Hematopoietic multipotent progenitor cell treated with erythropoietin and hydrocortisone succinate and interleukin-3 and kit ligand, for 8 days (in vitro differentiated cells): ENCODE results near the gene KRTAP12-4.
"Not testable (repeated sequence)": the region's sequence is repeated elsewhere in the genome, so short reads cannot be mapped to it uniquely, and the experiment has no call there.

Experiments used
- DNase-seq: peaks from one replicate; pipeline ENCODE4 v3.0.0-alpha.2; 2015

Gene KRTAP12-4, protein sequence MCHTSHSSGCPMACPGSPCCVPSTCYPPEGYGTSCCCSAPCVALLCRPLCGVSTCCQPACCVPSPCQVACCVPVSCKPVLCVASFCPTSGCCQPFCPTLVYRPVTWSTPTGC

DNA sequence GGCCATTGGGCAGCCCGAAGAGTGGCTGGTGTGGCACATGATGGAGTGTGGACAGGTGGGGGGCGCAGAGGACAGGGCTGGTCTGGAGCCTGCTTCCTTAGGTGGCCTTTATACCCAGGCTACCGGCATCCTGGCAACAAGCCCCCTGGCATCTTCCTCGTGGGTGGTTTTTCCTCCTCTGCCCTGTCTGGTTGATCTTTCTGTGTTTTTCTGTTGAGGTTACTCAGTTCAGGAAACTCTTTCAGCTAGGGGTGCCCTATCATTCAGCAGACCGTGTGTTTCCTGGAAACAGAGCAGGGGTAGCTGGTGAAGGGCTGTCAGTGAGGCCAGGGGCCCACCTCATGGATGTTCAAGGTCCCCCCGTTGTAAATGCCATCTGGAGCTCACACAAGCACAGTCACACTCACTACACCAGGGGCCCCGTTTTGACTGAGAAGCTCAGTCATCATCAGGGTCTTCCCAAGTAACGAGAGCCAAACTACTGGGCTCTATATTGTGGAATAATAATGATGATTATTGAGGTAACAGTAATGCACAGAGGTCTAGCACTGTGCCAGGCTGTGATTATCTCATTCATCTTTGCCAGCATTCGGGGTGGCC, at the start of gene KRTAP12-4:
TSS of gene KRTAP12-4 (minus strand) at position 84 of the 600 bp plus-strand sequence. CDS start at position 39, 45 bp downstream.
- DNase-seq: no peak

DNA sequence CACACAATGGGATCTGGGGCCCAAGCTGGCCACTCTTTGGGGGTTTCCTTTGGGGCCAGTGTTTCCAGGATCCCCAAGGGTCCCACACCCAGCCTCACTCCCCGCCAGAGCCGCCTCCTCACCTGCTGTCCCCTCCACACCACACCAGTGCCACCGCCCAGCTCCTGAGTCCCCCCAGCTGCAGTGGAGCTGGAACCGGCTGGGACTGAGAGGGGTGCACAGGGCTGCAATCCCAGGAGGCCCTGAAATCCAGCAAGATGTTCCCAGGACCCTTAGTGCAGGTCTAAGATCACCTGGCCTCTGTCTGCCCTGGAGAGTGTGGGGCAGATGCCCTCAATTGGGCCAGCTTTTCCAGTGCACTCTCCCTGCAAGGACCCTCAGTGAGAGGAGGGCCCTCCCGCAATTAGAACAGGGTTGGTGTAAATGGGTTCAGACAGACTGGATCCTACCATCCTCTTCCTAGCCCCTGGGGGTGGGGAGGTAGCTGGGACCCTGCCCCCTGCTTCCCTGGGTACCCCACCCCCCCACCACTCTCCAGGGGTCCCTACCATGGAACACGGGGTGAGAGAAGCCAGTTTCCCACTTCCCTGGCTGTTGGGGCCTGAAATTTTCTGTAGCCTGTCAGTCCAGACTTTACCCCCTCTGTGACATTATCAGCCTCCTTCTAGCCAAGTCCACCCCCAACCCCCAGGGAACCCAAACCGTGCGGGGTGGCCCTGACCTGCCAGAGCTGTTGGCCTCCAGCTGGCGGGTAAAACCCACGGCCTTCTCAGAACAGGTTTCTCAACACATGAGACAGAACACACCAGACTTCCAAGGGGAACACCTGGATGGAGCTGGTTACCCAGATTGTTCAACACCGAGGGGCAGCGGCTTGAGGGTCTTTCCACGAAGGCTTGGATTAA, 49.5 kb upstream of the KRTAP12-4 start:
- DNase-seq: no peak

DNA sequence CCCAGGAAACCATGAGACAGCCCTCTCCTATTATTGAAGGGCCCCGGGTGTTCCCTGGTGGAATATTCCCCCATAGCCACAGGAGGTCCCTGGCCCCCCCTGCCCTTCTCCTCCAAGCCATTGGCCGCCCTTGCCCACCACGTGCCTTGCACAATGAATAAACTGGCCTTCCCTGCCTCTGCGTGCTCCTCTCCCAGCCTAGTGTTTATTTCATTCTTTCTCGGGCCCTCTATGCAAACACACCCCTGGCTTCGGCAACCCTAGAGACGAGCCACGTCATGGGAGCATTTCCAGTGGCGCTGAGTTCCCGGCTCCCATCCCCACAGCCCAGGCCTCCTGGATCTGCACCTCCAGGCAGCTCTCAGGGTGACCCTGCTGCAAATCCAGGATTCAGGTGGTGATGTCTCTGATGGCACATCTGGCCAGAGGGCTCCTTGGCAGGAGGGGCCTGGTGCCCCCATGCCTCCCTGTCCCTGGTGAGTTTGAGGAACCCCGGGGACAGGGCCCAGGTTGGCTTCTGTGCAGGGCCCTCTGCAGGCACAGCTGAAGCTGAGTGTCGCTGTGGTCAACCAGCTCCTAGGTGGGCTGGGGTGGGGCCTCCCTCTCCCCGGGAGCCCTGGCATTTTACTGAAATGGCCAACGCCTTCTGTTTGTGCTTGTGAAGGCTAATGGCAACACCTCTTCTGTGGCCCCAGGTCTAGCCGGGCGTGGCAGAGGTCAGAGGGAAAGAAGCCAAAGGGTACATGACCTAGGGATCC, 48.7 kb upstream of the KRTAP12-4 start:
- DNase-seq: no peak

DNA sequence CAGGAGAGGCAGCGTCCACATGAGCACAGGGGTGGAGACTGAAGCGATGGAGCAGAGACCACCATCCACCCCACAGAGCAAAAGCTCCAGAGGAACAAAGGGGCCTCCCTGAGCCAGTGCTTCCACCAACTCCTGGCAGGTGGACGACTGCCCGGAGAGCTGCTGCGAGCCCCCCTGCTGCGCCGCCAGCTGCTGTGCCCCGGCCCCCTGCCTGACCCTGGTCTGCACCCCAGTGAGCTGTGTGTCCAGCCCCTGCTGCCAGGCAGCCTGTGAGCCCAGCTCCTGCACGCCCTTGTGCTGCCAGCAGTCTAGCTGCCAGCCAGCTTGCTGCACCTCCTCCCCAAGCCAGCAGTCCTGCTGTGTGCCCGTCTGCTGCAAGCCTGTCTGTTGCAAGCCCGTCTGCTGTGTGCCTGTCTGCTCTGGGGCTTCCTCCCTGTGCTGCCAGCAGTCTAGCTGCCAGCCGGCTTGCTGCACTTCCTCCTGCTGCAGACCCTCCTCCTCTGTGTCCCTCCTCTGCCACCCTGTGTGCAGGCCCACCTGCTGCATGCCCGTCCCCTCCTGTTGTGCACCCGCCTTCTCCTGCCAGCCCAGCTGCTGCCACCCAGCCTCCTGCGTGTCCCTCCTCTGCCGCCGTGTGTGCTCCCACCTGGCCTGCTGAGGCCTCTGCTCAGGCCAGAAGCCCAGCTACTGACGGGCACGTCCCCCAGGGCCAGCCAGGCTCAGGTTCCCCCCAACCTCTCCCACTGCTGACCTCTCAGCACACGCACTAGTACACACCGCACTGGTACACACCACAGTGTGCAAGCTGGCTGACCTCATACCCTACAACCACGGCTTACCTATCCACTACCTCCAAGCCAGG, 47.9 kb upstream of the KRTAP12-4 start:
- DNase-seq: no peak

DNA sequence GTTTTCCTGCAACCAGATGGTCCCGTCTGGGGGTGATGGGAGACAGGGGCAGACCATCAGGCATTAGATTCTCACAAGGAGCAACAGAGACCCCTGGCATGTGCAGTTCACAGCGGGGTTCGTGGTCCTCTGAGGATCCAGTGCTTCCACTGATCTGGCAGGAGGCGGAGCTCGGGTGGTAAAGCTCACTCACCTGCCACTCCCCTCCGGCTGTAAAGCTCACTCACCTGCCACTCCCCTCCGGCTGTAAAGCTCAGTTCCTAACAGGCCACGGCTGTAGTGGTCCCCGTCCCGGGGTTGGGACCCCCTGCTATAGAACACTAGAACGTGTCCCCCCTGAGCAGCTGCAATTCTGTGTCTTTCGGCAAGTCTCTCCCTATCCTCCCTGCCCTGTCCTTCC, 47.1 kb upstream of the KRTAP12-4 start:
- DNase-seq: no peak

DNA sequence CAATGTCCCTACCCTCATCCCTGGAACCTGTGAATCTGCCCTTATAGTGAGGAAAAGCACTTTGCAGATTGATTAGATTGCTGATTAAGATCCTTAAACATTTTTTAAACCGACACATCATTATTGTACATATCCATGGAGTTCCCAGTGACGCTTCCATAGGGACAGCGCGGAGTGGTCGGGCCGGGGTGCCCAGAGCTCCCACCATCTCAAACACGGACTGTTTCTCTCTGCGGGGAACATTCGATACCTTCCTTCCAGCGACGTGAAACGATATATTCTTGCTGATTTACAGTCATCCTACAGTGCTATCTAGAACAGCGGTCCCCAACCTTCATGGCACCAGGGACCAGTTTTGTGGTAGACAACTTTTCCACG, 46.6 kb upstream of the KRTAP12-4 start:
- DNase-seq: no peak

DNA sequence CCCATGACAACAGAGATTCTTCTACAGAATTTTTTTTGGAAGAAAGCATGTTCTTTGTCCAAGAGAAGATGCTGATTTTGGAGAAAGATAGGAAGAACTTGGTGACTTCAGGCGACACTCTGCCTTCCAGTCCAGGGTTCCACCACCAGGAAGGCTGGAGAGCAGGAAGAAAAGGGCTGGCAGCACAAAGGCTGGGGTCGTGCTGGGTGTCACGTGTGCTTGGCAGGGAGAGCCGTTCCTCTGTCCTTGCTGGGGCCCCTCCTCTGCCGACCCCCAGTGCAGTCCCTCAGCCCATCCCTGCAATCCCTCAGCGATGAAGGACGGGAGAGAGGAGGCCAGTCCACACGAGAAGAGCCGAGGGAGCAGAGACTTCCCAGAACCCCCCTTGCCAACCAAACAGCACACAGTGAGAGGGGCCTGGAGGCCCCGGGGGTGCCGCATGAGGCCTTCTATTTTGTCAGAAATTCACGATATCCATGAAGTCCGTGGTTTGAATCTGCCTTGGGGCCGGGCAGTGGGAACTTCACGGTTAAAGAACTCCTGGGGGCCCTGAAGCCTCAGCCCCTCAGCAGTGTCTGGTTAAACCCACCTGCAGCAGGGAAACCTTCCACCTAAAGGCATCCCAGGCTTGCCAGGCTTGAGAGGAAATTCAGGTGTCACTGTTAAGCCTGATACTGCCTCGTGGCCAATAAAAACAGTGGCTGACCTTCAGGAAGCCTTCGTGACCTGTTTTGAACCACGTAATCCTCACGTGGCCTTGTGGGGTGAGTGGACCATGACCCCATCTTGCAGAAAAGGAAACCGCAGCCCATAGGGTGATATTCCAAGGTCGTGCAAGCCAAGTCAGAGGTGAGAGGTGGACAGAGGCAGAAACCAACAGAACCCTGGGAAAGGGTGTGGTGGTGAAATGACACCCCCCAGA, 45.9 kb upstream of the KRTAP12-4 start:
- no peak for DNase-seq

DNA sequence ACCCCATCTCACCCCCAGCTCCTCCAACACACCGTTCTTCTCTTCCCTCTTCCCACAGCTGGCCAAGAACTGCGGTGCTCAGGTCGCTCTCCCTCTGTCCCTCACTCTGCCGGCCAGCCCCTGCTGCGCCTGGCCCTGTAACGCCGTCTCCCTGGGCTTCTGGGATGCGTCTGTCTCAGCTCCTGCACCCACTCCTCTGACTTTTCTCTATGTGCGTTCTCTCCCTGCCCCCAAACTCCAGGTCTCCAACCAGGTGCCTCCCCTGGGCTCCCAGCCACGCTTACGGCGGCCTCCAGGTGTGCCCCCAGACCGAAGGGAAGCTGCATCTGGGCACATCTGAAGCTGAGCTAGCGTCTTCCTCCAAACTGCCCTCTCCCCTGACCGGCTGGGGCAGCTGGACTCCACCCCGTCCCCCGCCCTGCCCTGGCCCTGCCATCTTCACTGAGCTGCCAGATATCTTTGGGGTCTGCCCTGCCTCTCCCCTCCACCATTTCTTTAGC, 45.1 kb upstream of the KRTAP12-4 start:
- no peak for DNase-seq

DNA sequence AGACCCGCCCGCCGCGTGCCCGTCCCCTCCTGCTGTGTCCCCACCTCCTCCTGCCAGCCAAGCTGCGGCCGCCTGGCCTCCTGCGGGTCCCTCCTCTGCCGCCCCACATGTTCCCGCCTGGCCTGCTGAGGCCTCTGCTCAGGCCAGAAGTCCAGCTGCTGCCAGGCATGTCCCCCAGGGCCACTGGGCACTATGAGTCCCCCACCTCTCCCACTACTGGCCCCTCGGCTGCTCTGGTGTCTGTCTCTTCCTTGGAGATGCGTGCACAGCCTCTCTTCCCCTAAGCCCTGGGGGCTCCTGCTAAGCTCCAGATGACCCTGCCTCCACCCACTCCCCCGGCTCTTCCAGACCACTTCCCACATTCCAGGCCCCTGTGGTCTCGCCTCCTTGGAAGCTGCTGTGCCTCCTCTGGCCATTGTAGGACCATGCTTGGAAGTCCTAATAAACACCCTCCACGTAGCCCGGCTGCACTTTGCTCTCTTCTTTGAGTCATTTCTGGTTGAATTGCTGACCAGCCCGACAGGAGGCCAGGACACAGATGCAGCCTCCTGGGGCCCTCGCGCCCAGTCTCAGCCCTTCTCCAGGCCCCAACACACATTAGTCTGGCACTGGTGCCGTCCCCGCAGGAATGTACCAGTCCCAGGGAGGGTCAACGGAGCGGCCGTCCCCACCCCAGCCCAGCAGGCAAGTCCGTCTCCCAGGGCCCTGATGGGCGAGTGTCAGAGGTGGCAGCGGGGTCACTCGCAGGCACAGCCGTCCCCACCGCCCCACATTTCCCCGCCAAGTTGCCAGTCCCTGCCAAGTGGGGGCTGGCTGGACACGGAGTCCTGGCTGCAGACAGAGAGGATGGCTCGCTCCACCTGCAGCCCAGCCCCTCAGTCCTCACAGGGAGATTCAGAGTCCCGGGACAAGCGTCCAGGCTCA, 43.6 kb upstream of the KRTAP12-4 start:
- no peak for DNase-seq

DNA sequence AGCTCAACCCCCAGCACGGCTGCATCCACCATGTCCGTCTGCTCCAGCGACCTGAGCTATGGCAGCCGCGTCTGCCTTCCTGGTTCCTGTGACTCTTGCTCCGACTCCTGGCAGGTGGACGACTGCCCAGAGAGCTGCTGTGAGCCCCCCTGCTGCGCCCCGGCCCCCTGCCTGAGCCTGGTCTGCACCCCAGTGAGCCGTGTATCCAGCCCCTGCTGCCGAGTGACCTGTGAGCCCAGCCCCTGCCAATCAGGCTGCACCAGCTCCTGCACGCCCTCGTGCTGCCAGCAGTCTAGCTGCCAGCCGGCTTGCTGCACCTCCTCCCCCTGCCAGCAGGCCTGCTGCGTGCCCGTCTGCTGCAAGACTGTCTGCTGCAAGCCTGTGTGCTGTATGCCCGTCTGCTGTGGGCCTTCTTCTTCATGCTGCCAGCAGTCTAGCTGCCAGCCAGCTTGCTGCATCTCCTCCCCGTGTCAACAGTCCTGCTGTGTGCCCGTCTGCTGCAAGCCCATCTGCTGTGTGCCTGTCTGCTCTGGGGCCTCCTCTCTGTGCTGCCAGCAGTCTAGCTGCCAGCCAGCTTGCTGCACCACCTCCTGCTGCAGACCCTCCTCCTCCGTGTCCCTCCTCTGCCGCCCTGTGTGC, 42.8 kb upstream of the KRTAP12-4 start, which contains the start of gene KRTAP10-12:
TSS of gene KRTAP10-12 (plus strand) at position 1 of the 639 bp plus-strand sequence. CDS start at position 31, 30 bp downstream.
- DNase-seq: not testable (repeated sequence)

DNA sequence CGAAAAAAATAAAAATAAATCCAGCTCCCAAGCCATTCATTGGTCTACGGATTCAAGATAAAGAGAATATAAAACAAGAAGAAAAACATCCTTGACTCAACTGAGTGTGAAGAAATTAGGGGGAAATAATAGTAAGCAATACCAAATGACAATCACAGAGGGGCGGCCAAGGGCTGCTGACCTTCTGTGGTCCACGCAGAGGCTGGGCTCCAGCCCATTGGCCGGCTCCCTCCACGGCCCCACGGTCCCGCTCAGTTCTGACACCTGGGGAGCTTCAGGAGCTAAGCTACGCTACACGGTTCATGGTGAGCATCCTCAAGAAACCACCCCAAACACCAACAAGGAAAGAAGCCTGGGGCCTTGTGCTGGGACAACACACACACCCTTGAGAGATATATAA, 42.1 kb upstream of the KRTAP12-4 start:
- DNase-seq: no peak

DNA sequence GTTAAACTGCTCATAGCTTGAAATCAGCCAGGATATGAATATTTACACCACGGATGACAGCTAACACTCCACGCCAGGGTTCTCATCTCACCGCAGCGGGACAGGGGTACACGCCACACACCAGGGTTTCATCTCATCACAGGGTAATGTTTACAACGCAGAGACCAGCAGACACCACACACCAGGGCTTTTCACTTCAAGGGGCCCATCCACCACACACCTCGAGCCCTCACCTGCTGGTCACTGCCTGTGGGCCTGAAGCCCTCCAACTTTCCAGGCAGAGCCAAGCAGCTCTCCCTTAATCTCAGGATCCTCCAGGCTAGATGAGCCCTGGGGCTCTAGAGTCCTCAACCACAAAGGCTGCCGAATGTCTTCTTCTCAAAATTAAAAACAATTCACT, 41.2 kb upstream of the KRTAP12-4 start:
- DNase-seq: no peak

DNA sequence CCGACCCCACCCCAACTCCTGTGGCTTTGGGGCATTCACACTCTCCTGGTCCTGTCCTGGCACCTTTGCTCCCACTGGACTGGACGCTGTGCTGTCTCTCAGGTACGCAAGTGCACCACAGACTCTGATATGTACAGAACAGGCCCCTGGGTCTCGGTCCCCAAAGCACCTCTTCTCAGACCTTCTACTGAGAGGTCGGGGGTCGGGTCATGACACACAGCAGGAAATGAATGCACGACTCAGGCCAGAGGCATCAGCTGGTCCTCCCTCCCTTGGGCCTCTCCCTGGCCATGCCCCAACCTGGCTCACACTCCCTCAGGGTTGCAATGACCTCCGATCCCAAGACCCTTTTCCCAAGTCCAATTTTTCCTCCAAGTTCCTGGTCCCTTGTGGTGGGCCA, 40.7 kb upstream of the KRTAP12-4 start:
- no peak for DNase-seq

DNA sequence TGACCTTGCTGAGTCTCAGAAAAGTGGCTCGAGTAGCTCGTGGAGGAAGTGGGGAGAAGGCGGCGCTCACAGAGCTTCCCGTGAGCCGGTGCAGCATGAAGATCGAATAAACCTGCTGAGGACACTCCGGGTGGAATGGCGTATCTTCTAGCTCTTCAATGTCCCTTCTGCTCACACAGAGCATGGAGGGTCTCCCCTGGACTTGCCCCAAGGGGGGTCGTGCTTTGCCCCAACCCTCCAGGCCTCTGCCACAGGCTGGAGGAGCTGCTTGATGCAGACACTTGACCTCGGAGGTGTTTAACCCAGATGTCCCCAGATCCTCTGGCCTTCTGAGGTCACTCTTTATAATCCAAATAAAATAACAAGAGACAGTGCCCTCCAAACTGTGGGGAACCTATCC, 40.3 kb upstream of the KRTAP12-4 start:
- no peak for DNase-seq

DNA sequence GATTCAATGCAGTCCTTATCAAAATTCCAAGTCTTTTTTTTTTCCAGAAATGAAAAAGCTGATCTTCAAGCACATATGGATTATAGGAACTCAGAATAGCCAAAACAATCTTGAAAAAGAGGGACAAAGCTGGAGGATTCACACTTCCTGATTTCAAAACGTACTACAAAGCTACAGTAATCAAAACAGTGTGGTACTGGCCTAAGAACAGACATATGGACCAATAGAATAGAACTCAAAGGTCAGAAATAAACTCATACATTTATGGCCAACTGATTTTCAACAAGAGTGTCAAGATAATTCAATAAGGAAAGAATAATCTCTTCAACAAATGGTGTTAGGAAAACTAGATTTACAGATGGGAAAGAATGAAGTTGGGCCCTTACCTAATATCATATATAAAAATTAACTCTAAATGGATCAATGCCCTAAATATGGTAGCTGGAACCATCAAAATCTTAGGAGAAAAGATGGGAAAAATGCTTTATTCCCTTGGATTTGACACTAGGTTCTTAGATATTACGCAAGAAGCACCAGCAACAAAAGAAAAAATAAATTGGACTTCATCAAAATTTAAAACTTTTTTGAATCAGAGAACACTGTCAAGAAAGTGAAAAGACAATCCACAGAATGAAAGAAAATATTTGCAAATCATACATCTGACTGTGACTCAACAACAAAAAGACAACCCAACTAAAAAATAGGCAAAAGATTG, 38.5 kb upstream of the KRTAP12-4 start:
- no peak for DNase-seq

DNA sequence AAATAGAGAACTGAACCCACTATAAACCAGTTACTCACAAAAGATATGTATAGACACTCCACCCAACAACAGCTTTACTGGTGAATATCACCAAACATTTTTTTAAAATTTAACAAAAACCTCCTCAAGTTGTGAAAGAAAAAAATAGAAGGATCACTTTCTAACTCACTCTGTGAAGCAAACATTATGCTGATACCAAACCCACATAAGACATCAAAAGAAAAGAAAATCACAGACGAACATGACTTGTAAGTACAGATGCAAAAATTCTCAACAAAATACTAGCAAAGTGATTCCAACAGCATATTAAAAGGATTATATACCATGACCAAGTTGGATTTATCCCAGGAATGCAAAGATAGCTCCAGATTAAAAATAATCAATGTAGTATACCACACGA, 37.2 kb upstream of the KRTAP12-4 start:
- no peak for DNase-seq

DNA sequence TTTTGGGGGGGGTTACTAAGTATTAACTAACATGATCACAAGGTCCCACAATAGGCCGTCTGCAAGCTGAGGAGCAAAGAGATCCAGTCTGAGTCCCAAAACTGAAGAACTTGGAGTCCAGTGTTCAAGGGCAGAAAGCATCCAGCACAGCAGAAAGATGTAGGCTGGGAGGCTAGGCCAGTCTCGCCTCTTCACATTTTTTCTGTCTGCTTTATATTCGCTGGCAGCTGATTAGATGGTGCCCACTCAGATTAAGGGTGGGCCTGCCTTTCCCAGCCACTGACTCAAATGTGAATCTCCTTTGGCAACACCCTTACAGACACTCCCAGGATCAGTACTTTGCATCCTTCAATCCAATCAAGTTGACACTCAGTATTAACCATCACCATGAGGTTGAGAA, 35.3 kb upstream of the KRTAP12-4 start:
- not testable (repeated sequence) for DNase-seq

DNA sequence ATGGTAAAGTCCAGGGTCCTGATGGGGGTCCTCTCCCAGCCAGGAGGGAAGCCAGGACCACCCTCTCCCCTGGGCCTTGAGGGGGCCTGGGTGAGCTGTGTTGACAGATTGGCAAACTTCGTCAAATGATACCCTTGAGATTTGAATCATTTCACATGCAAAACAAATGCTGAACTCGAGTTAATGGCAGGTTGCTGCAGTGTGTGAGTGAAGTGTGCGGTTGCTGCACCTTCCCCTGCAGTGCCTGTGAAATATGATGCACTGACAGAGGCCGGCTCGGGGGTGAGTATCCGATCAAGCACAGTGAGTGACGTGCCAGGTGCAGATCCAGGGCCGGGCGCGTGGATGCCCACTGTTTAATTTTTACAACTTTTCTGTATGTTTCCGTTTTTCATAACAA, 33.2 kb upstream of the KRTAP12-4 start:
- DNase-seq: no peak
